ENCODE data around the gene GRIP2. TPM values are rescaled to one million over a fixed set of nuclear protein-coding genes. Genes with fewer than 3 reads are reported as not detected.

Gene GRIP2
- 0.05 TPM in 1 of 2 replicates, not detected in the other for total RNA-seq

- DNase-seq (ENCODE audit: low read depth) = no peak
These were observed at the start of gene GRIP2 for GRCh38 chr3:14539742-14540491. GRIP2 (minus strand) TSS chr3:14540342; CDS start chr3:14540308, 34 bp downstream.

- no peak for DNase-seq (ENCODE audit: low read depth)
These were observed 48.4 kb upstream of the GRIP2 start for GRCh38 chr3:14588425-14589112.

GRCh38 chr3:14587740-14588360, 47.7 kb upstream of the GRIP2 start:
- DNase-seq (ENCODE audit: low read depth) = peak; percentile 85

- no peak for DNase-seq (ENCODE audit: low read depth)
These were observed 46.5 kb upstream of the GRIP2 start for GRCh38 chr3:14586611-14587010.

- DNase-seq (ENCODE audit: low read depth) = no peak
These were observed 43.5 kb upstream of the GRIP2 start for GRCh38 chr3:14583548-14584091.

GRCh38 chr3:14582045-14582410, 41.9 kb upstream of the GRIP2 start:
- DNase-seq (ENCODE audit: low read depth) = no peak

- no peak for DNase-seq (ENCODE audit: low read depth)
These were observed 41.3 kb upstream of the GRIP2 start for GRCh38 chr3:14581334-14582044.

GRCh38 chr3:14577897-14578296, 37.8 kb upstream of the GRIP2 start:
- DNase-seq (ENCODE audit: low read depth) = no peak

GRCh38 chr3:14576163-14576562, 36.0 kb upstream of the GRIP2 start:
- DNase-seq (ENCODE audit: low read depth) = no peak

GRCh38 chr3:14574183-14574582, 34.0 kb upstream of the GRIP2 start:
- DNase-seq (ENCODE audit: low read depth) = no peak

- no peak for DNase-seq (ENCODE audit: low read depth)
These were observed 33.6 kb upstream of the GRIP2 start for GRCh38 chr3:14573706-14574105.

GRCh38 chr3:14570864-14571263, 30.7 kb upstream of the GRIP2 start:
- no peak for DNase-seq (ENCODE audit: low read depth)

- no peak for DNase-seq (ENCODE audit: low read depth)
These were observed 29.9 kb upstream of the GRIP2 start for GRCh38 chr3:14570089-14570488.

GRCh38 chr3:14569474-14570000, 29.4 kb upstream of the GRIP2 start:
- no peak for DNase-seq (ENCODE audit: low read depth)

- DNase-seq (ENCODE audit: low read depth) = no peak
These were observed 28.1 kb upstream of the GRIP2 start for GRCh38 chr3:14568269-14568668.

GRCh38 chr3:14566812-14567211, 26.7 kb upstream of the GRIP2 start:
- DNase-seq (ENCODE audit: low read depth) = no peak

- peak; percentile 21 for DNase-seq (ENCODE audit: low read depth)
These were observed 25.9 kb upstream of the GRIP2 start for GRCh38 chr3:14565868-14566588.

- no peak for DNase-seq (ENCODE audit: low read depth)
These were observed 24.6 kb upstream of the GRIP2 start for GRCh38 chr3:14564741-14565140.

GRCh38 chr3:14563946-14564539, 23.9 kb upstream of the GRIP2 start:
- no peak for DNase-seq (ENCODE audit: low read depth)

GRCh38 chr3:14562121-14562890, 22.2 kb upstream of the GRIP2 start:
- DNase-seq (ENCODE audit: low read depth) = no peak

Data from renal cortical epithelial cell (primary cell).